NCI-H2171 treated with DMSO at 0.1 percent for 48 hours (cell line): ENCODE results near the gene LAYN.
A peak's percentile ranks its signal among the peaks of the same experiment; 100 is the strongest.

Source experiments
- DNase-seq: peaks from one replicate; lab custom pipeline; 2025; lab: John Stamatoyannopoulos, UW

LAYN gene

DNA sequence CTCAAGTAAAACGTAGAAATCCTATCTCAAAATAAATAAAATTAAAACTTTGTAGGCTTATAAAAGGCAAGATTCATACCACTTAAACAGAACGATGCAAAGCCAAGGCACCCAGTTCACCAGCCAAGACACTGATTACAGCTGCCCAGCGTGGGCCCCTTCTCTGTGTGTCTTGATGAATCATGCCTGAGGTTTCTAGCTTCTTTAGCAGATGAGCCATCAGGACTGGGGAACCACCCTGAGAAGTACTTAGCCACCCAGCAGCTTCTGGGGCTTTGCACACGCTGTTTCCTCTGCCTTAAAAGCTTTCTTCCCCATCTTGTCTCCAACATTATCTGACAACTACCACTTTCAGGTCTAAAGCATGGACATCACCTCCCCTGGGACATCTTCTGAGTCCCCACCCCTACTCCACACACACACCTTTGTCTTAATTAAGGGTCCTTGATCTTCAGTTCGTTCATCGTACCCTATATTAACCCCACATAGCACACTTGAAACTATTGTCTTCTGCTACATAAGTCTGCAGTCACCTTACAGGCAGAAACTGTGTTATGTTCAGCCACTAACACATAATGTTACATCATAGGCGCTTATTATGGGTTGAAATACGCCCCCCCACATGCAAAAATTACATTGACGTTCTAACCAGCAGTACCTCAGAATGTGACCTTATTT is 8.7 kb upstream of the LAYN start:
- no peak for DNase-seq

- no peak for DNase-seq
Measured at GRCh38 chr11:111532365-111532709, 8.2 kb upstream of the LAYN start.

DNA sequence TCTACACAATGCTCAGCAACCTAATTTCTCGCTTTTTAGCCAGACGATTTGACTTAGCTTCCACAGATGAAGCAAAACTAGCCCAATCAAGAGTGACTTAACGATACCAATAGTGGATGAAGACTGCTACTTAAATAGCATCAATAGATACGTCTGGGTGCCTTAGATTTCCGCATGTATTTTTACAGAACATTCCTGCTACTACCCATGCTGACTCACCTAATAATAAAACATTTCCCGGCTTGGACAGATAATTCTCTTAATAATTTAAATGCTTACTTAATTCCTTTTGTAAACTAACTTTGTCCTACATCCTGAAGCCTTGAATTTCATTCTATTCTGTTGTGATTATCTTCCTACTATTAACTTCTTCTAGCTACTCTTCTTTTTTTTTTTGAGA is 5.2 kb upstream of the LAYN start:
- DNase-seq = no peak

DNA sequence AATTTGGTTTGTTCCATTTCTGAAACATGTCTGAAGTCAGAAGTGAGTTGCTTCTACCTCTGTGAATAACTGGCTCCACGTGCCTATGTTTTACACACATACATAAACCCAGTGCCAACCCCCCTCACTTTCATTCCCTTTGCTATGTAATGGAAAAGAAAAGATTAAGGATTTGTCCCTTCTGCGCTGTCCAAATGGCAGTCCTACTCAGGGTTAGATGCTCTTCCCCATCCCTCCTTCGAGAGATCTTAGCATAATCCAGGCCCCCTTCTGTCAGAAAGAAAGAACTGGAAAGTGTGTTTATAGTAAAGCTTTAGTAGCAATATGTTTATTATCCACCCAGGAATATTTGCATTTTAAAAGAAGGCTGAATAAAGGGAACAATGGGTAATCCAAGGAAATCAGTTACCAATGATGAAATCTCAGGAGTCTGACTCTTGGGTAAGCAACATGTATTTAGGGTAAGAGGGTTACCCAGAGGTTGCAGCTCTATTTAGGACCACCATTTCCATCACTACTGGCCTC is 3.1 kb upstream of the LAYN start:
- no peak for DNase-seq

- no peak for DNase-seq
Measured at GRCh38 chr11:111538407-111539114, 2.0 kb upstream of the LAYN start.

DNA sequence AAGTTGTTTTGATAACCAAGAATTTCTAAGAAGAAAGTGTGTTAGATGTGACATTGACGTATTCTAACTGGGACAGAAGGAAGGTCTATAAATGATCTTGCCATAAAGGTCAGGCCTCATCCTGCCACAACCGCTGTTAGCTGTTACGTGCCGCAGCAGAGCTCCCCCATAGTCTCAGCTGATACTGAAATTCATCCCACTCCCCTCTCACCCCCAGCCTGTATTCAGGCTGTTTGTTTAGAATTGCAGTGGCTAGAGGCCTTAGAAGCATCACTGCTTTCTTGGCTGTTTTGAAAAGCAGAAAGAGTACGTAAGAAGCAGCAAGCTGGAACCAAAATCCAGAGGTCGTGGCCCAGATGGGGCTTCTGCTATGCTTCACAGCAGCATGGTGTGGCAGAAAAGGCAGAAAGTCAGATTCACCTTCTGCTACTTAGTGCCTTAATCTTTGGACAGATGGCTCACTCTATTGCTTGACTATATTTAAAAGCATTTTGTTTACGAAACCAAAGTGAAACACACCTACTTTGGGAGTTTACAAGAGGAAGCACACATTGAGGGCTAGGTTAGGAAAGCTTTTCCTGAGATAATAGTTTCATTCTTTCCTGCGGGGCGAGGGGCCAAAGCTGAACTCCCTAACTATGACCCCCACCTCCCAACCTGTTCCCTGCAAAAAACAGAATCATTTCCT is 950 bp upstream of the LAYN start:
- peak; percentile 64 for DNase-seq

- no peak for DNase-seq
Measured at GRCh38 chr11:111540937-111541253, 375 bp downstream of the LAYN start.

DNA sequence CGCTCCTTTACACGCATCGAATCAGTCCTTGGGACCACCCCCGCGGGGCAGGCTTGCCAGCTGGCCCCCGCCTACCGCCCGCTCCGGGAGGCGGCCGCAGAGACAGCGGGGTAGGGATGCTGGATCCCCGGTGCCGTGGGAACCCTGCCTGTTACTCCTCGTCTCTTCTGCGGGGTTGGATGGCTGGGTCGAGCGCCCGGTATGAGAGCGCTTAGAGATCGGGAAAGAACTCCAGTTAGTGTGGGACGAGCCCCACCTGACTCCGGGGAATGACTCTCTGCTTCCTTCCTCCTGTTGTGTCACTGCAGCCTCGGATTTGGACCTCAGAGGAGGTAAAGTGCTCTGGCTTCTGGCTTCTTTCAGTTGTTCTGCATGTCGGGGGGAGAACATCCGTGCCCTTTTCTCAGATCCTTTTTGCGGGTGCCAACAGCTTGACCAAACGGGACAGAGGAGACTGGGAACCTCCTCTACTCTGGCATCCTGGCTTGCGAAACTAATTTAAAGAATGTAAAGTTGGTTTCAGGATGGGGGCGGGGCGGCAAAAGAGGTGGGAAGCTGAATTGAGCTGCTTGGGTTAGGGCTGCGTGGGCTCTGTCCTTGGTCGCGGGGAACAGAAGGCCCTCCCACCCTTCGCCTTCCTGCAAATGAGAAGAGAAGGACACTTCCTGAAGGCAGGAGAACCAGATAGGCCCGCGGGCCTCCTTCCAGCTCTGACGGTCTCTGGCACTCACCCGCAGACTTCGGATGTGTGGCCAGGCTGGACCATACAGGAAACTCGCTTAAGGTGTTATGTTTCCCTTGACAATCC is 938 bp downstream of the LAYN start:
- DNase-seq = no peak

GRCh38 chr11:111542606-111543275 is 2.2 kb downstream of the LAYN start:
- DNase-seq = no peak

DNA sequence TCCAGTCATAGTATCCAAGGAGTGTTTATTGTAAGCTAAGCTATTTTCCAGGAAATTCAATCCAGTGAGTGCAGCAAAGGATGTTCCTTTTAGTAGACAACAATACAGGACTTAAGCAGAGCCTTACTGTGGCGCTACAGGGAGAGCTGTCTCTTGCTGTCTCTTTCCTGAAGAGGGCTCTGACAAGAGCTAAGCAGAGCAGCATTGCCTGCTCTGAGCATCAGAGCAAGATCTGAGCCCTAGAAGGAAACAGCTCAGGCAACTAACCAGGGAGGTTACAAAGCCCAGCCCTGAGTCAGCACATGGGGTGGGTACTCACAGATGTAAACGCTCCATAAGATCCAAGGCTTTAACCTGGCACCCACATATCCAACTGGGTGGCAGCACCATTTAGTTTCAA is 8.0 kb downstream of the LAYN start:
- DNase-seq = no peak

DNA sequence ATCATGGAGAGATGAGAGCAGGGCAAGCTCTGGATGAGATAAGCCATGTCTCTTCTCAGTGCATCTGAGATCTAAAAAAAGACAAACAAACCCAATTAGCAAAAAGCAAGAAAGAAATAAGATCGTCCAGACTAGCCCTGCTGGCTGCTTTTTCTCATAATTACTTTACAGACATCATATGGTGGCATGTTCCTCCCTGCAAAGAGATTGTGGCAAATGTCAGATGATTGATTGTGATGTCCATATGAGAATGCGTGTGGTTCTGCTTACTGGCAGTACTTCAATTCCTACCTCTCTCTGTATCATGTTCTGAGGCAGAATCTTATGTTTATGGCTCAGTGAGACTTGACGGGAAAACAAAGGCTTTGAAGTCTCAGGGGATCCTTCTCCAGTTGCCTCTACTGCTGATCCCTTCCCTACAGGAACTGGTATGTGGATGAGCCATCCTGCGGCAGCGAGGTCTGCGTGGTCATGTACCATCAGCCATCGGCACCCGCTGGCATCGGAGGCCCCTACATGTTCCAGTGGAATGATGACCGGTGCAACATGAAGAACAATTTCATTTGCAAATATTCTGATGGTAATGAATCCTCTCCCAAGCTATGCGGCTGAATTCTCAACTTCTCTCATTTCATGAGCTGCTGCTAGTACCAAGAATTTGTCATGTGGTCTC is 8.8 kb downstream of the LAYN start:
- peak; percentile 28 for DNase-seq

DNA sequence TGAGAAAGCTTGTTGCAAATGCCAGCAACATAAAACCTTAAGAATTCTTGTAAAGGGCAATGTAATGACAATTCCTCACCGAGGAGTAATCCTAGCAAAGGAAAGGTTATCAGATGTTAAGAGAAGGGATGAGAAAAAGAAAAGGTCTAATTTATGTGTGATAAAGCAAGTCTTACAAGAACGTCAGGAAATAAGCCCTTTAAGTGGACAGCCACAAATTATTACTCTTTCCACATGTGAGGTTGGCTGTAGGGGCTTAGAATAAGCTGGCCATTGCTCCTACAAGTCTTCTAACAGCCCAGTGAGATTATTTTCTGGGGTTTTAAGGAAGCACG is 9.3 kb downstream of the LAYN start:
- no peak for DNase-seq

DNA sequence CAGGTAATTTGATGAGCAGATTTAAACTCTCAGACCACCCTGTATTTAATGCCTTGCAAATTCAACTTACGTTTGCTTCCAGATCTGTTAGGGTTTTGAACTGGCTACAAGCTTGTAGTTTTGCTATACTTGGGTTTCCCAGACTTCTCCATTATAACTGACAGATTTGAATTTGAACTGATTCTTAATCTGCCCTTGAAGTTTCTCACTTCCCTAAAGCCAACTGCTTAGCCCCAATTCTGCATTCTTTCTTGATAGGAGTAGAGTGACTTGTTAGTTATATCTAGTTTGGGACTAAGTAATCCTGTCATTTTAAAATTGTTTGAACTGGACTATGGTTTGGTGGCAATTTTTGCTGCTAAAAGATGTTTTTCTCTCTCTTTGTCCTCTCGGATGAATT is 9.7 kb downstream of the LAYN start:
- DNase-seq = no peak

- no peak for DNase-seq
Measured at GRCh38 chr11:111554532-111554931, 14.0 kb downstream of the LAYN start.

- DNase-seq = peak; percentile 19
Measured at GRCh38 chr11:111555255-111555654, 14.7 kb downstream of the LAYN start.

GRCh38 chr11:111557425-111558111 is 17.0 kb downstream of the LAYN start:
- no peak for DNase-seq

DNA sequence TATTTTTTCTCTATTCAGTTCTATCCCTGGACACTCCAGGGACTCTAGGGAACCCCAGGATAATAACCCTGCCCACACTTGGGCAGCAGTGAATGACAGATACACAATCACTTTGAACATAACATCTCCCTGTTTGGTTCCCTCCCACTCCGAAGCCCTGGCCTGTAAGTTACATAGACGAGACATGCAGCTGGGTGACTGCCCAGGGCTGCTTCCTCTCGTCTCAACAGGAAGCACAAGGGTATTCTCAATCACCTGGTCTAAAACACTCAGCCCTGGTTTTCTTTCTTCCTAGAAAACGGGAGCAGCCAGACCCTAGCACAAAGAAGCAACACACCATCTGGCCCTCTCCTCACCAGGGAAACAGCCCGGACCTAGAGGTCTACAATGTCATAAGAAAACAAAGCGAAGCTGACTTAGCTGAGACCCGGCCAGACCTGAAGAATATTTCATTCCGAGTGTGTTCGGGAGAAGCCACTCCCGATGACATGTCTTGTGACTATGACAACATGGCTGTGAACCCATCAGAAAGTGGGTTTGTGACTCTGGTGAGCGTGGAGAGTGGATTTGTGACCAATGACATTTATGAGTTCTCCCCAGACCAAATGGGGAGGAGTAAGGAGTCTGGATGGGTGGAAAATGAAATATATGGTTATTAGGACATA is 19.4 kb downstream of the LAYN start:
- DNase-seq = peak; percentile 17

- DNase-seq = no peak
Measured at GRCh38 chr11:111560800-111561199, 20.3 kb downstream of the LAYN start.

DNA sequence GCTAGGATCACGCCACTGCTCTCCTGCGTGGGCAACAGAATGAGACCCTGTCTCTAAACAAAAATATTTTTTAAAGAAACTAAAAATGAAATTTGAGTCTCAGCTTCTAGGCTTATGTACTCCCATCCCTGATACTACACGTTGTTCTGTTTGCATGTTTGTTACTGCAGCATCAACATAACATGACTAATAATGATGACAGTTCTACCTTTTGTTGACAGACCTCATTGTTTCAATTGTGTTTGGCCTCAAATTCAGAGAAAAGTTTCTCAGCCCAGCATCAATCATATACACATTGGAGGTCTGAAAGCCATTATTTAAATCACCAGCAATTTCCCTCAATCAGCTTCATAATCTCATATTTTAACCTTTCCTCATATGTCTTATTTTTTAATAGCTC is 20.8 kb downstream of the LAYN start:
- DNase-seq = no peak

DNA sequence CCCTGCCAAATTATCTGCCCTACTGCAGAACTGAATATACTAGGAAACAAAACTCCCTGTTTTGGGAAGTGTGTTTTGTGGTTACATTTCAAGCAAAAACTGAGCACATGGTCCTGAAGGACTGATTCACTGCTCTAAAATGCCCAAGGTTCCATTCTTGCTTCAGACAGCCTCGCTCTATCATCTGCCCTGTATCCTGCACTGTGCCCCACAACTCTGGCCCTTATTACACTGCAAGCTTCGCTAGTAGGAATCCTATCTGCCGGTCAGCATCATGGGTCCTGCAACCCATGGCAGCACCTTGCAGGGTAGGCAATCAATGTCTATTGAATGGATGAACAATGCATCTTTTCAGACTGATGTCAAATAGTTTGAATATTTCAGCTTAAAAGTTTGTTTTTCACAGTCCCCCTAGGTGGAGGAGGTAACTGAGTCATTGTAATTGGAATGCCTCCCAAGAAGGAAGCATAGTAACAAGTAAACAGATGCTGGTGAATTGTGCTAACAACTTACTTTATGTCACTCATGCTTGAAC is 21.3 kb downstream of the LAYN start:
- no peak for DNase-seq
